Measurements from ENCODE around the gene AGTPBP1.

DNA sequence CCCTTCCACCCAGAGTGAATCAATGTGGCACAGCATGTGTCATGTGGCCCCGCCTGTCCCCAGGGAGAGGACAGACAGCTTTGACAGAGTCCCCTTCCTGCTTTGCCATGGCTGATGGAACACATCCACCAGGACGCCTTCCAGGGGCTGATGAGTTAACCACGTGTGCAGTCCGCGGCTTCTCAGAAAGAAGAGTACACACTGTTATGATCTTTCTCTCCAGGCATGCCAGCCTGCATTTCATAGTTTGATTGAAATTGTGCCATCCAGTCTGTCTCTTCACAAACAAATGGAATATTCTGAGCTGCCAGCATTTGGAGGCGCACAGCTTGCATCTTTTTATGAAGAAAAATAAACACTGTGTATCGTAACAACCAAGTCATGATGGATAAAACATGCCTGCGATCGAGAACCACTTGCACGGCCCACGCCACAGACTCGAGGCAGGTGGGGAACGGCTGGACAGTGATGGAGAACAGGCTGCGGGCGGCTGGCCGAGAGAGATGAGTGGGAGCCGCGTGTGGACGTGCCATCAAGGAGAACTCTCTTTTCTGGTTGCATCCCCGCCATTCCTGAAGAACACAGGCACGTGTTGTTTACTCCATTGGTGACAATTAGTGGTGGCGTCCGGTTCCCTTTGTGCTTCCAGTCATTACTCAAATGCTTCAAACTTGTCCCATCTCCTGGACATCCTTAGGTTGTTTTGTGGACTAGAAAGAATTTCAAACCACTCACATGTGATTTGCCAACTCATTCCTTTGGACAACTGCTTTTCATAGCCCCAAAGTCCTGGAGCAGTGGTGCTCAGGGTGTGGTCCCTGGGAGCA, 220.2 kb downstream of the AGTPBP1 start:
- TF ChIP-seq, protein P1, sequence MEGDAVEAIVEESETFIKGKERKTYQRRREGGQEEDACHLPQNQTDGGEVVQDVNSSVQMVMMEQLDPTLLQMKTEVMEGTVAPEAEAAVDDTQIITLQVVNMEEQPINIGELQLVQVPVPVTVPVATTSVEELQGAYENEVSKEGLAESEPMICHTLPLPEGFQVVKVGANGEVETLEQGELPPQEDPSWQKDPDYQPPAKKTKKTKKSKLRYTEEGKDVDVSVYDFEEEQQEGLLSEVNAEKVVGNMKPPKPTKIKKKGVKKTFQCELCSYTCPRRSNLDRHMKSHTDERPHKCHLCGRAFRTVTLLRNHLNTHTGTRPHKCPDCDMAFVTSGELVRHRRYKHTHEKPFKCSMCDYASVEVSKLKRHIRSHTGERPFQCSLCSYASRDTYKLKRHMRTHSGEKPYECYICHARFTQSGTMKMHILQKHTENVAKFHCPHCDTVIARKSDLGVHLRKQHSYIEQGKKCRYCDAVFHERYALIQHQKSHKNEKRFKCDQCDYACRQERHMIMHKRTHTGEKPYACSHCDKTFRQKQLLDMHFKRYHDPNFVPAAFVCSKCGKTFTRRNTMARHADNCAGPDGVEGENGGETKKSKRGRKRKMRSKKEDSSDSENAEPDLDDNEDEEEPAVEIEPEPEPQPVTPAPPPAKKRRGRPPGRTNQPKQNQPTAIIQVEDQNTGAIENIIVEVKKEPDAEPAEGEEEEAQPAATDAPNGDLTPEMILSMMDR (IDR thresholded peaks at IDR 0.05) = no peak
- no peak for TF ChIP-seq POLR2A (IDR thresholded peaks at IDR 0.05)
